Ishikawa (cell line): ENCODE results near the gene DNAH9.

Source experiments
- EGR1 ChIP-seq: IDR thresholded peaks from 2 replicates; pipeline ENCODE4 v1.6.1; 2012
- EP300 ChIP-seq: IDR thresholded peaks from 2 replicates; pipeline ENCODE4 v1.6.1; 2012; ENCODE audit warnings: borderline replicate concordance
- FOXM1 ChIP-seq: IDR thresholded peaks from 2 replicates; pipeline ENCODE4 v1.6.1; 2012; ENCODE audit warnings: low read depth, borderline replicate concordance
- NFIC ChIP-seq: IDR thresholded peaks from 2 replicates; pipeline ENCODE4 v1.6.1; 2012
- RAD21 ChIP-seq: IDR thresholded peaks from 2 replicates; pipeline ENCODE4 v1.6.1; 2012; ENCODE audit warnings: low read depth
- REST ChIP-seq: IDR thresholded peaks from 2 replicates; pipeline ENCODE4 v1.6.1; 2012; ENCODE audit warnings: low read depth, mild to moderate bottlenecking
- YY1 ChIP-seq: IDR thresholded peaks from 2 replicates; pipeline ENCODE4 v1.6.1; 2012; ENCODE audit warnings: low read depth
- TF ChIP-seq, protein P1 (sequence below): IDR thresholded peaks from 2 replicates; pipeline ENCODE4 v1.6.1; 2012

DNA sequence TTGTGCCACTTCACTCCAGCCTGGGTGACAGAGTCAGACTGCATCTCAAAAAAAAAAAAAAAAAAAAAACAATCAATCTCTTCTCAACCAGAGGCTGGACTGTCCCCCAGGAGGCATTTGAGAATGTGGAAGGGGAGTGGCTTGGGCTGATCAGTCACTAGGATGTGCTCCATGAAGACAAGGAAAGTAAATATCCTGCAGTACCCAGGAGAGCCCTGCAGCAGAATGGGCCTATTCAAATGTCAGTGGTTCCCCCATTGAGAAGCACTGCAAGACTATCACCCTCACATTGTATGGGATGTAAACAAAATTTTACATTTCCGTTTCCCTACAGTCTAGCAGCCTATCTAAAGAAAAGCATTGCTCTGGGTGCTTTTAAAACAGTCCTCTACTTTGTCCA, 70.3 kb downstream of the DNAH9 start:
- TF ChIP-seq FOXM1: no peak
- TF ChIP-seq EP300: no peak
- no peak for TF ChIP-seq EGR1
- TF ChIP-seq NFIC: no peak
- TF ChIP-seq RAD21: no peak
- TF ChIP-seq, protein P1, sequence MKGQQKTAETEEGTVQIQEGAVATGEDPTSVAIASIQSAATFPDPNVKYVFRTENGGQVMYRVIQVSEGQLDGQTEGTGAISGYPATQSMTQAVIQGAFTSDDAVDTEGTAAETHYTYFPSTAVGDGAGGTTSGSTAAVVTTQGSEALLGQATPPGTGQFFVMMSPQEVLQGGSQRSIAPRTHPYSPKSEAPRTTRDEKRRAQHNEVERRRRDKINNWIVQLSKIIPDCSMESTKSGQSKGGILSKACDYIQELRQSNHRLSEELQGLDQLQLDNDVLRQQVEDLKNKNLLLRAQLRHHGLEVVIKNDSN: no peak
- no peak for TF ChIP-seq REST
- no peak for TF ChIP-seq YY1
